Smooth muscle cell of the brain vasculature (primary cell): ENCODE data around the gene EIF4A2.
"Not testable (repeated sequence)": the region's sequence is repeated elsewhere in the genome, so short reads cannot be mapped to it uniquely, and the experiment has no call there.

ENCODE experiments used
- DNase-seq: peaks from one replicate; pipeline ENCODE4 v3.0.0-alpha.2; 2012; ENCODE audit warnings: low read depth, low spot score

Gene EIF4A2

DNA sequence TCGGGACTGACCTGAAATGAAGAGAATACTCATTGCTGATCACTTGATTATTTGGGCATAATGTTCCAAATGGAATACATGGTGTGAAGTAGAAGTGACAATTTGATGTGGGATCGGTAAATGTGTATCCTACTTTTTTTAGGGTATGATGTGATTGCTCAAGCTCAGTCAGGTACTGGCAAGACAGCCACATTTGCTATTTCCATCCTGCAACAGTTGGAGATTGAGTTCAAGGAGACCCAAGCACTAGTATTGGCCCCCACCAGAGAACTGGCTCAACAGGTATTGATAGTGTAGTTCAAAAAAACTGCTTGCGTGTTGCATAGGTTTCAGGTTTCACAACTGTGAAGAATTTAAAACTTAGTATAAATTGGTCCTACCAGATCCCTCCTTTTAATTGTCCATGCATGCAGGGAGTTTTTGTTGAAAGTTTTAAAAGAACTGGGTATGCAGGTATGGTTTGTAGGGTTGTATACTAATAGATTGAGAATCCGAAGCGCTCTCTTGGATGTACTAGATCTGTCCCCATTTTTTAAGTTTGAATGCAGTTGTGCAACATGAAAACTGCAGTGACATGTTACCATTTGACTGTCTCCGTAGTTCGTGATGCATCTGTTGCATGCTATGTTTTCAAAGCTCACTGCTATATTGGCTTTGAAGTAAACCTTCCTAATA, 1.6 kb downstream of the EIF4A2 start:
- no peak for DNase-seq

DNA sequence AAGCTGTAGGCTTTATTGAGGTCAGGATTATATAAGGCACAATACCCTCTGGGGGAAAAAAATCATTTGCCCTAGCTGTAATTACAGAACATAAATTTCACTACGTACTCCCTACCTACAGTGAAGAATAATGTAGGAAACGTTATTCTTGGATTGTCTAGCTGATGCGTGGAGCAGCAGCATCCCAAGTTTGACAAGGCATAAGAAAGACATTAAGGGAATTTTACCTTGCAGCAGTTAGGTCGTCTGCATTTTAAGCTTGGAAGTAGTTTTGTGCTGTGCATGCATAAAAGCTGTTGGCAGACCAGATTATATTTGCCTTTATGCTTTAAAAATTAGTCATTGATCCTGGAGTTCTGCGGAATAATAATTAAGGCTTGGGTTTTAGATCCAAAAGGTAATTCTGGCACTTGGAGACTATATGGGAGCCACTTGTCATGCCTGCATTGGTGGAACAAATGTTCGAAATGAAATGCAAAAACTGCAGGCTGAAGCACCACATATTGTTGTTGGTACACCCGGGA, 2.2 kb downstream of the EIF4A2 start:
- no peak for DNase-seq

DNA sequence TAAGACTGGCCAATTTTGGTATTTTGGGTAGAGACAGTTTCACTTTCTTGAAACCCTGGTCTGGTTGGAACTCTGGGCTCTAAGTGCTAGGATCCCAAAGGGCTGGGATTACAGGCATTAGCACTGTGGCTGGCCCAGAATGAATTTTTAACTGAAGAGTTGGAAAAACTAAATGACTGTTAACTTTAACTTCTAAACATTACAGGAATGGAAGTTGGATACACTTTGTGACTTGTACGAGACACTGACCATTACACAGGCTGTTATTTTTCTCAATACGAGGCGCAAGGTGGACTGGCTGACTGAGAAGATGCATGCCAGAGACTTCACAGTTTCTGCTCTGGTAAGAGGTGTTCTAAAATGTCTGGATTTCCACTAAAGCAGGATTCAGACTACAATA, 3.5 kb downstream of the EIF4A2 start:
- no peak for DNase-seq

DNA sequence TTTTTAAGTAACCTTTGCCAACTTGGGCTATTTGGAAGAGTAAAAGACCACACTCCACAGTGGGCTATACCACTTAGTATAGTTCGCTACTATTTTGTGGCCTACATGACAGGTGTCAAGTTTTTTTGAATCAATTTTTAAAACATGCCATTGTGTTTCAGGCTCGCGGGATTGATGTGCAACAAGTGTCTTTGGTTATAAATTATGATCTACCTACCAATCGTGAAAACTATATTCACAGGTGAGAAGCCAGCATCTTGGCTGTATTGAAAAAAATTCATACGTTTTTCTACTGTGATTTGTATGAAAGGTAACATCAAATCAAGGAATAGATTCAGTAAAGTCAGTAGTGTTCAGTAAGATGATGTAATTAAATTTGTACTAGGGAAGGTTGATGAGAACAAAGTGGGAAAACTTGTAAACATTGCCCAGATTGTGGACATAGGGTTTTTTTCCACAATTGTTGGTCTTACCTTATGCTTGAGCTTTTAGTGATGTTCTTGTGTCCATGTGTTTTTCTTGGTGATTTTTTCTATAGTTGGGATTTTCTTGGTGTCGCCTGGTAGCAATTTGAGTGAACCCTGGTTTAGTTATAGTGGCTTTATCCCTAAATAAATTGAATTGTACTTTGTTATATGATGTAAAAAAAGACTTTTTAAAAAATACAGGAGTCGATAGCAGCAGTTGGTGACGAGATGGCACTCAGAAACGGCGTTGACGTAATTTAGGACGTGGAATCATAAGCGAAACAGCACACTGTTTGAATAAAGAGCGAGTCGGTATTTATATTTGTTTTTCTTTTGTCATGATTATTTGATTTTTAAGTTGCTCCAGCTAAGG, 4.5 kb downstream of the EIF4A2 start:
- DNase-seq, result no peak

DNA sequence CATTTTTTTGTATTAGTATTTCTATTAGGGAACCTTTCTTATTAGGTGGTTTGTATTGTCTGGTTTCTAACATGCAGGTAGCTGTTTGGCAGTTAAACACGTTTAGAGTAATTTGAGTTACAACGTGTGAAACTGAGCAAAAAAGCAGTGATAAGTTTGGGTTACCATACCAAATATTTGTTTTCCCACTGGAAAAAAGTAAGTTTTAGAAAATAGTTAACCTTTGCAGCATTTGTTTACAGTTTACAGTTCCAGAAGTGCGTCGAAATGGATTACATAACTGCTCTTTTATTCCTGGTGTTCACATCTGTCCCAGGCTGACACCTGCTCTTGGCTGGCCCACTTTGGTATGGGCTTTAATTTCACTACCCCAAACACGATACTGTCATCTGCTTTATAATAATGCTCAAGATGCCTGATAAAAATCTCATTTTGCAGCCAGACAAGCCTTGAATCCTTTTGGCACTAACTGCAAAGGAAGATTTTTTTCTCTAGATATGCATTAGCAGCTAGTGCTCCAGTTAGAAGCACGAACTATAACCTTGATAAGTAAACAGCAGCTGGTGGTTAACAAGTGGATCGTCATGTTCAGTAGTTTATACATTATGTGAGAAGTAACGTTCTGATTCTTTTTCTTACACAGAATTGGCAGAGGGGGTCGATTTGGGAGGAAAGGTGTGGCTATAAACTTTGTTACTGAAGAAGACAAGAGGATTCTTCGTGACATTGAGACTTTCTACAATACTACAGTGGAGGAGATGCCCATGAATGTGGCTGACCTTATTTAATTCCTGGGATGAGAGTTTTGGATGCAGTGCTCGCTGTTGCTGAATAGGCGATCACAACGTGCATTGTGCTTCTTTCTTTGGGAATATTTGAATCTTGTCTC, 5.3 kb downstream of the EIF4A2 start:
- no peak for DNase-seq

DNA sequence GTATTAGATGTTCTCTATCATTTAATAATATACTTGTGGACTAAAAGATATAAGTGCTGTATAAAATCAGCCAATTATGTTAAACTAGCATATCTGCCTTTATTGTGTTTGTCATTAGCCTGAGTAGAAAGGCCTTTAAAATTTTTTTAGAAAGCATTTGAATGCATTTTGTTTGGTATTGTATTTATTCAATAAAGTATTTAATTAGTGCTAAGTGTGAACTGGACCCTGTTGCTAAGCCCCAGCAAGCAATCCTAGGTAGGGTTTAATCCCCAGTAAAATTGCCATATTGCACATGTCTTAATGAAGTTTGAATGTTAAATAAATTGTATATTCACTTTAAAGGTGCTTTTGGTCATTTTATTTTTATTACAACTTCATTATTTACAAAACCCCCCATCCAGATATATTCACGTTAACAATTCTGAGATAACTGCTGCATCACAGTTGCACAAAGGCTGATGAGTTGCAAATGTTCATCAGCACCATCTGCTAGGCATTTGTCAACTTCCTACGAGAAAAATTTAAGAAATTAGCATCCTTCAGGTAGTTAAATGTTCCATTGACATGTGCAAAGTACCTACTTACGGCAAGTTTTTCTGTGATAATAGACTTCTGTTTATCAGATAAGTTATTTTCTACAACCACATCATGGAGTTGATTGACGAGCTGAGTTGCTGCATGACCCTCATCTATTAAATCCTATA, 6.3 kb downstream of the EIF4A2 start:
- no peak for DNase-seq

DNA sequence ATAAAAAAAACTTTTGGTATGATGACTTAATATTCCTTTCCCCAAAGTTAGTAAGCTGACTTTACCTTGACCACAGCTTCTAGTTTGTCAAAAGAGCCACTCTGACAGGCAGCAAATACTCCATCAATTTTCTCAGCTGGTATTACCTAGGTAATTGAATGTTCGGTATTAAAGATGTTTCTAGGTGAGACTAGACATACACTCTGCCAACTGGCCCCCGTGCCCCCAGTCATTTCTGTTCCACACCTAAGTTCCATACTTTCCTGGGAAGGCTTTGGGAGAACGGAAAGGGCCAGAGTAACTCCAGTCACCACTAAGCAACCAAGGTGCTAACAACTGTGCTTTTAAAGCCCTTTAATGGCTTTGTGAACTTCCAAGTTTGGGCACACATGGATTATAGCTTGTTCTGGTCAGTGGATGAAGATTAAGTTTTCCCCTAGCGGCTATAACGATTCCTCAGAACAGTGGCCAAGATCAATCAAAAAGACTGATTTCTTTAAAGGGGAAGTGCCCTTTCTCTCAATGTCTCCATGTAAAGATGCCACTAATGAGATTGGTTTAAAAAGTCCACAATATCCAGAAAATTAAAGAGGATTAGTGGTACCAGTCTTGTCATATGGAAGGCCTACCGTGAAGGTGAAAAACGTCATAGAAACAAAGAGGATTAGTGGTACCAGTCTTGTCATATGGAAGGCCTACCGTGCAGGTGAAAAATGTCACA, 7.0 kb downstream of the EIF4A2 start:
- no peak for DNase-seq

DNA sequence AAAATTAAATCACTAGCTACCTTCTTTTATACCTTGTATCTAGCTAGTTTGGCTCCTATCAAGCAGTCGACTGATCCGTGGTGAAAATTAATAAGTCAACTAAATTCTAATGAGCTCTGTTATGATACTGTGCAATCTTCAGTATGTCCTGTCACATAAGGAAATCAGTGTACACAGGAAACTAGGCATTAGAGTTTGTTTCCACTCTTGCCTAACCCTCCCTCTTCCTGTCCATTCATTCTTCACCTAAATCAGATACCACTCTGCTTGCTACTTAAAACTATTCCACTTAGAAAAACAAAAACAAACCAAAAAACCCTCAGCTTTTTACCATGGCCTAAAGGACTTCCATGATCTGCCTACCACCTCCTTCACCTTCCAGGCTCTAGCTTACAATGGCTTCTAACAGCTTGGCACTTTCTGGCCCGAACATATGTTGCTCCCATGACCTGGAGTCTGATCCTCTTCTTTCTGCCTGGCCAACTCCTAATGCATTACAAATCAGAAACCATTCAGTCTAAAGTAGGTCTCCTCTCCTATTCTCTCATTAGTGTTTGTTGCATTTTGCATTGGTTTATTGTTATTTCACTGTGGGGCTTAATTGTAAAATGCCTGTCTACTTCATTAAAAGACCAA, 15.0 kb downstream of the EIF4A2 start:
- no peak for DNase-seq

DNA sequence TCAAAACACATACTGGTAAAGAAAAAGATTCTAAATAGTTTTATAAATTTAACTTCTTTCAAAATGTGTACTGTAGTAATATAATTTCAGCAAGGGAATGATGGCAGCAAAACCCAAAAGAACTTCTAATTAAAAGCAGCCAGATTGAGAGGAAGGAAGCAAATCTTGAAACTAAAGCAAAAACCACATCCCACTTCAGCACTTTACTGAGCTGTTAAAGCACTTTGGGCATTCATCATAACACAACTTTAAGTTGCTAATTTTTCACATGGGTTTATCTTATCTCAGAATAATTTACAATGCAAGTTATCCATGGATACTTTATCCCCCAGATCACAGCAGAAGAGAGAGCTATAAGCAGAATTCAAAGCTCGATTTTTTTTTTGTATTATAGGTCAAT, 16.9 kb downstream of the EIF4A2 start:
- DNase-seq, result no peak

DNA sequence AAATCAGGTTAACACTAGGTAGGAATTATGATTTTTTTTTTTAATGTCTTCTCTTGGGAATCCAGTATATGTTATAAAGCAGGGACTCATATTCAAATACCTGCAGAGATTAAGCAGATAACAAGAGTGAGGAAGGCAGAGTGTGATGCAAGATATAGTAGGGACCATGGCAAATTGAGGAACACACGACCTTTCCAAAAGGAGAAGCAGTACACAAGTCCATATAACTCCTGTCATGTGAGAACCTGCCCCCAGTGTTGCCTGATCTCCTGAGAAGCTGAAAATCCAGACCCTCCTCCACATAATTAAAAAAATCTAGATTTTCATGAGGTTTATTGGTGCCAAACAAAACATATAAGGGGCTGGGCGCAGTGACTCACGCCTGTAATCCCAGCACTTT, 19.3 kb downstream of the EIF4A2 start:
- no peak for DNase-seq

DNA sequence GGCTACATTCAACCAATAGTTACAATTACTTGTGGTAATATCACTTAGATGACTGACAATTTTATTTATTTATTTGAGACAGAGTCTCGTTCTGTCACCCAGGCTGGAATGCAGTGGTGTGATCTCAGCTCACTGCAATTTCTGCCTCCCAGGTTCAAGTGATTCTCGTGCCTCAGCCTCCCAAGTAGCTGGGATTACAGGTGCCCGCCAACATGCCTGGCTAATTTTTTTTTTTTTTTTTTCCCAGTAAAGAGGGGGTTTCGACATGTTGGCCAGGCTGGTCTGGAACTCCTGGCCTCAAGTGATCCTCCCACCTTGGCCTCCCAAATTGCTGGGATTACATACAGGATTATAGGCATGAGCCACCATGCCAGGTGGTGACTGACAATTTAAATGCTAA, 20.1 kb downstream of the EIF4A2 start:
- not testable (repeated sequence) for DNase-seq

DNA sequence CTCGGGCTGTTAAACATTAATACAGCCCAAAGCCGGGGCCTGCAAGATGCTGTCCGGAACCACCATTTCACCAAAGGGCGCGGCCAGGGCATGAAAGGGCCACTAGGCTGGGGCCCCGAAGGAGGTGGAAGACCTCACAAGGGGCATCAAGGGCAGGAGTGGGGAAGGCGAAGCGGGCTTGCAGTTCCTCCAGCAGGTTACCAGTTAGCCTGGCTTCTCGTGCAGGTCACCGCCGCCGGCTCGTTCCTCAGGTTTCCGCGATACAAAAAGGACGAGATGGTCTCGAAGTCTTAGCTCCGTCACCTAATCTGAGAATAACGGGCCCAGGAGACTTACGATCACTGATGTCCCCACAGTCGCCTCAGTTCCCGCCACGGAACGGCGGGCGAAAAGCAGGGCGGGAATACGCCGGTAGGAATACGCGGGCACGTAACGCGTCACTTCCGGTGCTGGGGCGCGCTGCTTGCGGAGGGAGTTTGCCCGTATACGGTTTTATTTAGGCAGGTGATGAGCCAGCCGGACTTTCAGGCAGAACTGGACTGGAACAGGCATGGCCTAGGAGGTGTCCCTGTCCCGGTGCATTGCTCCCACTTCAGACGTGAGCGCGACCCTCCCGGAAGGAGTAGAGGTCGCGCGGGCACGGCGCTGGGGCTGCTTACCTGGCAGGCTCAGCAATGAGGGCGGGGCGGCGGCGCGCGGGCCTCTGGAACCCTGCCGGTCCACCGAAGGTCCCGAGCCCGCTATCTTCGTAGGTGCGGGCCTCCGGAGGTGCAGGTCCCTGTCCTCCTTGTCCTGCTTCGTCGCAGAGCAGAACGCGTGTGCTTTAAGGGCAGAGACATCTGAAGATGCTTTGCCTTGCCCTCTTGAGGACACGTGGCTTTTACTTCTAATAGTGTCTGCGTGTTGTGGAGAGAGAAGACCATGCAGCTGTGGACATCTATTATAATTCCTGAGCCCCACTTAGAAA, 23.0 kb downstream of the EIF4A2 start, which contains the start of gene RFC4:
Gene RFC4, minus strand, starts transcription at position 394 of the 967 bp plus-strand sequence. CDS start 1,769 bp downstream, outside the sequence.
- DNase-seq, result no peak

DNA sequence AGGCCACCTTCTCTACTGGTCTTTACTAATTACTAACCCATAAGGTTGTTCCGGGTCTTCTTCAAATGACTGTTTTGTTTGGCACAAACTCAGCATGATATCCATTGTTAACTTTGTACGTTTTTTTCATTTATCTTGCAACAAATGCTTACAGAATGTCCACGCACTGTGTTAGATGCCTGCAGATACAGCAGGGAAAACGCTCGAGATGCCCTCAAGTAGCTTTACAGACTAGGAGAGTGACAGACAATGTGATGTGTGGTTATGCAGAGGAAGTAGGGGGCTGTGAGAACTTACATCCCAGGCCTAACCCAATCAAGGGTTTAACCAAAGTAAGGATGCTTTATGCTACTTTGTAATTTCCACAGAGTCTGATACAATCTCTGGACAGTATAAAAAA, 23.9 kb downstream of the EIF4A2 start:
- no peak for DNase-seq

DNA sequence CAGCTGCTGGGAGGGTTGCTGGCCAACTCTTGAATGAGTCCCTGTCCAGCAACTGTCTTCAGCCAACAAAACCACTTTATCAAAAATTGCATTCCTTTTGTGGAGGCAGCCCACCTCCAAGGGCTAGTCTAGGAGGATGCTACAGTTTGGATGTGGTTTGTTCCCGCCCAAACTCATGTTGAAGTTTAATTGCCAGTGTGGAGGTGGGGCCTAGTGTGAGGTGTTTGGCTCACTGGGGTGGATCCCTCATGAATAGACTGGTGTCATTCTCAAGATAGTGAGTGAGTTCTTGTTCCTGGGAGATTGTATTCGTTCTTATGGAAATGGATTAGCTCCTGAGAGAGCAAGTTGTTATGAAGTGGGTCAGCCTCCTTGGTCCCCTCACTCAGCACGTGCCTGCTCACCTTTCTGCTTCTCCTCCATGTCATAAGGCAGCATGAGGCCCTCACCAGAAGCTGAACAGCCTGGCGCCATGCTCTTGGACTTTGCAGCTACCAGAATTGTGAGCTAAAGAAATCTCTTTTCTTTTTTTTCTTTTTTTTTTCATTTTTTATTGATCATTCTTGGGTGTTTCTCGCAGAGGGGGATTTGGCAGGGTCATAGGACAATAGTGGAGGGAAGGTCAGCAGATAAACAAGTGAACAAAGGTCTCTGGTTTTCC, 27.1 kb downstream of the EIF4A2 start:
- no peak for DNase-seq

DNA sequence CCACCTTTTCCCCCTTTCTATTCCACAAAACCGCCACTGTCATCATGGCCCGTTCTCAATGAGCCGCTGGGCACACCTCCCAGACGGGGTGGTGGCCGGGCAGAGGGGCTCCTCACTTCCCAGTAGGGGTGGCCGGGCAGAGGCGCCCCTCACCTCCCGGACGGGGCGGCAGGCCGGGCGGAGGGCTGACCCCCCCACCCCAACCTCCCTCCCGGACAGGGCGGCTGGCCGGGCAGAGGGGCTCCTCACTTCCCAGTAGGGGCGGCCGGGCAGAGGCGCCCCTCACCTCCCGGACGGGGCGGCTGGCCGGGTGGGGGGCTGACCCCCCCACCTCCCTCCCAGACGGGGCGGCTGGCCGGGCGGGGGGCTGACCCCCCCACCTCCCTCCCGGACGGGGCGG, 27.9 kb downstream of the EIF4A2 start:
- DNase-seq, result not testable (repeated sequence)

DNA sequence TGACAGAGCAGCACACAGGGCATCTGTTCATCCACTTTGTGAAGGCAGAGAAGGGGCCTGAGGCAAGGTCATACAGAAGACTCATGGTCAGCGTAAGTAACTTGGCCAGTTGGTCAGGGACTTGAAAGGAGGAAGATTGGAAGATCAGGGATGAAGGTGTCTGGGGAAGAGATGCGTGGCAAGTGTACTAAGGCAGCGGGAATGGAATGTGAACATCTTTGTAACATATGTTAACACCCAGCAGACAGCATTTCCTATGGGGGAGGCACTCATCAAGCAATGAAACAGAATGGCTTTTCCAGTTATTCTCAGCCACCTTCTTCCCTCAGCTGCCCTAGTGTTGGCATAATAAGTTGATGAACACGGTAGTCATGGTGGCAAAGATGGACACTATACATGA, 30.7 kb downstream of the EIF4A2 start:
- DNase-seq, result no peak

DNA sequence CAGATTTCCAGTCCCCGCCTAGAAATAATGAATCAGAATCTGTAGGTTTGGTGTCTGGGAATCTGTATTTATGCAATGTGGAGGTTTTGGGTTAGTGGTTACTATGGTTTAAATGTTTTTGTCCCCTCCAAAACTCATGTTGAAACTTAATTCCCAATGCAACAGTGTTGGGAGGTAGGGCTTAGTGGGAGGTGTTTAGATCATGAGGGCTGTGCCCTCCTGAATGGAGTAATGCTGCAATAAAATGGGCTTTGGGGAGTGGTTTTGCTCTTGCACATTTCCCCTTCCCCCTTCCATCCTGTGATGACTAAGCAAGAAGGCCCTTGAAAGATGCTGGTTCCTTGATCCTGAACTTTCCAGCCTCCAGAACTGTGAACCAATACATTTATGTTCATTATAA, 32.1 kb downstream of the EIF4A2 start:
- no peak for DNase-seq

DNA sequence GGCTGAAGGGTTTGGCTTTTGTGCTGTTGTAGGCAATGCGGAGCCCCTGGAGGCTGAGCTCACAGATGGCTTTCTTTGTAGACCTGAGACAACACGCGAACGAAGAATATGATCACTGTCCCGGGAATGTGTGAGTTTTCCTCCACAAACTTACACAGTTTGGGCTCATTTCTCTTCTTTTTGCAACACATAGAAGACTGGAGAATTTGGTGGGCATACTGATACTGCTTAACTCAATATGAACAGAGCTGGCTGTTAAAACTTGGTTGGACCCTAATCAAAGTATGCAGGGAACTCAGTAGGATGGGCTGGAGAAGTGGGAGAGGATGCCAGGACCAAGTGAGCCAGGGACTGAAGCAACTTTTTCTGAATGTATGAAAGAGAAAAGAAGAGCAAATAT, 35.1 kb downstream of the EIF4A2 start:
- no peak for DNase-seq
